ENCODE data around the gene APCDD1. TPM values are rescaled to one million over a fixed set of nuclear protein-coding genes. Genes with fewer than 3 reads are reported as not detected.

The APCDD1 gene
- total and polyA plus RNA-seq, 4 donors, result 0.51 to 2.8 (median 1.5) TPM

DNA sequence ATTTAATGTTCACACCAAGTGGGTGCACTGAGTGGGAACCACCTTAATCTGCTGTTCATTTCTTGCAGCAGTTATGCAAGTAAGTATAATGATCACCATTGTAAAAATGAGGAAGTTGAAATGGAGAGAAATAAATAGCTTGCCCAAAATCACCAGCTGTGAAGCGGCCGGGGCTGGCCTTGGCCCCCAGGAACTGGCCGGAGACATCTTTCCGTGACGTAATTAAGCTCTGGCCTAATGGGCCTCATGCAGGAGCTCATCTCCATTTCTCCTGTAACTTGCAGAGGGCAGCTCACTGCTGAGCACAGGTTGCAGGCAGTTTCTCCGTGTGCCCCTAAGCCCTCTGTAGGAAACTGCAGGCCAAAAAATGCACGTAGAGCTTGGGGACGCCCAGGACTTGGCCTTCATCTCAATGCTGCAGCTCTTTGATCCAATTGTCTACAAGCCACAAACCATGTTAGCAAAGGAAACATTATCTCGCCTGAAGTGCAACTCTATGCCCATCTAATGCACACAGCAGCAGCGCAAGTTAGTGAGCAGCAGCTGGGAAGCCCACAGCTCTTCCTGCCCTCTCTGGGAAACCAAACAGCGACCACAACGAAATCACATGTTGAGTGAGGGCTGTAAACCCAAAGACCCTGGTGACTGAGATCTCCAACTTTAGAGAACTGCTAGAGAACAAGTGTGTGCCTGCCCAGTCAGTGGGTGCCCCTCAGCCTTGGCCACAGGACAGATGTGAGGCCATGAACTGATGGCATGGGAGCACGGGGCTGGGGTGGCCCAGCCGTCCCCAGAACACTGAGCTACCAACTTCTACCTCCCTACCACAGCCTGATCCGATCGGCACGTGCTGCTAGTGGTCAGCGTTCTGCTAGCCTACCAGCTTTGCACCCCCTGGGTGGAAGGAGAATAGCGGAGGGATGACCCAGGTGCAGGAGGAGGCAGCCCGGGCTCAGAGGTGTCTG, 28.8 kb downstream of the APCDD1 start:
- no peak for DNase-seq (ENCODE audit: low spot score)
- Histone ChIP-seq H3K27me3 (ENCODE audit: control insufficient read depth in 4 of 4, insufficient read depth in 4 of 4, low read length in 3 of 4) (no peaks in the 10 kb centered on the region), H3K4me3 (ENCODE audit: low read depth in 1 of 3, low read length in 3 of 3) (no peak overlapping the region), H3K4me1 (ENCODE audit: control insufficient read depth in 4 of 4, insufficient read depth in 4 of 4, low read length in 3 of 4) (no peaks in the 10 kb centered on the region), H3K36me3 (ENCODE audit: control insufficient read depth in 4 of 4, insufficient read depth in 3 of 4, low read depth in 1 of 4, low read length in 3 of 4) (no peaks in the 10 kb centered on the region), H3K9me3 (ENCODE audit: control insufficient read depth in 4 of 4, low read length in 3 of 4) (no peaks in the 10 kb centered on the region), H3K27ac (ENCODE audit: low read depth in 1 of 2, low read length in 2 of 2) (no peak overlapping the region), H3K9ac (ENCODE audit: low read depth in 1 of 2, low read length in 2 of 2) (no peak overlapping the region)
- TF ChIP-seq GABPA (IDR thresholded peaks at IDR 0.05 in 1 of 2, conservative IDR thresholded peaks at IDR 0.05 in 1 of 2) (no peak), HNF4A (conservative IDR thresholded peaks at IDR 0.05) (no peak), RXRA (IDR thresholded peaks at IDR 0.05) (no peak), EGR1 (IDR thresholded peaks at IDR 0.05; ENCODE audit: low read depth in 2 of 2) (no peak)
- 76% methylated on average over 20 of the region's 20 CpGs for WGBS

DNA sequence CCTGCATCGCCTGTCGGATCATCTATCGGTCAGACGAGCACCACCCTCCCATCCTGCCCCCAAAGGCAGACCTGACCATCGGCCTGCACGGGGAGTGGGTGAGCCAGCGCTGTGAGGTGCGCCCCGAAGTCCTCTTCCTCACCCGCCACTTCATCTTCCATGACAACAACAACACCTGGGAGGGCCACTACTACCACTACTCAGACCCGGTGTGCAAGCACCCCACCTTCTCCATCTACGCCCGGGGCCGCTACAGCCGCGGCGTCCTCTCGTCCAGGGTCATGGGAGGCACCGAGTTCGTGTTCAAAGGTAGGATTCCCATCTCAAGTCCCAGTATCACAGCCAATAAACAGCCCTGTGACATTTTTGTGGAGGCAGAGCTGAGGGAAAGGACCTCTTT, 31.0 kb downstream of the APCDD1 start:
- WGBS, result 95% methylated on average over 20 of the region's 20 CpGs
- Histone ChIP-seq H3K27me3 (ENCODE audit: control insufficient read depth in 4 of 4, insufficient read depth in 4 of 4, low read length in 3 of 4) (no peaks in the 10 kb centered on the region), H3K4me3 (ENCODE audit: low read depth in 1 of 3, low read length in 3 of 3) (no peak overlapping the region), H3K9me3 (ENCODE audit: control insufficient read depth in 4 of 4, low read length in 3 of 4) (no peaks in the 10 kb centered on the region), H3K36me3 (ENCODE audit: control insufficient read depth in 4 of 4, insufficient read depth in 3 of 4, low read depth in 1 of 4, low read length in 3 of 4) (no peaks in the 10 kb centered on the region), H3K9ac (ENCODE audit: low read depth in 1 of 2, low read length in 2 of 2) (no peak overlapping the region), H3K27ac (ENCODE audit: low read depth in 1 of 2, low read length in 2 of 2) (no peak overlapping the region), H3K4me1 (ENCODE audit: control insufficient read depth in 4 of 4, insufficient read depth in 4 of 4, low read length in 3 of 4) (no peaks in the 10 kb centered on the region)
- TF ChIP-seq NR2F2 (IDR thresholded peaks at IDR 0.05) (no peak), FOXA1 (IDR thresholded peaks at IDR 0.05) (no peak), JUND (IDR thresholded peaks at IDR 0.05) (no peak), RXRA (IDR thresholded peaks at IDR 0.05) (no peak), HNF4A (conservative IDR thresholded peaks at IDR 0.05) (no peak), SP1 (IDR thresholded peaks at IDR 0.05) (no peak), GABPA (IDR thresholded peaks at IDR 0.05 in 1 of 2, conservative IDR thresholded peaks at IDR 0.05 in 1 of 2) (no peak), EGR1 (IDR thresholded peaks at IDR 0.05; ENCODE audit: low read depth in 2 of 2) (no peak), HNF4G (IDR thresholded peaks at IDR 0.05) (no peak), YY1 (IDR thresholded peaks at IDR 0.05) (no peak), FOXA2 (IDR thresholded peaks at IDR 0.05) (no peak), TAF1 (conservative IDR thresholded peaks at IDR 0.05) (no peak), RAD21 (IDR thresholded peaks at IDR 0.05) (no peak)
- TF ChIP-seq, protein P1, sequence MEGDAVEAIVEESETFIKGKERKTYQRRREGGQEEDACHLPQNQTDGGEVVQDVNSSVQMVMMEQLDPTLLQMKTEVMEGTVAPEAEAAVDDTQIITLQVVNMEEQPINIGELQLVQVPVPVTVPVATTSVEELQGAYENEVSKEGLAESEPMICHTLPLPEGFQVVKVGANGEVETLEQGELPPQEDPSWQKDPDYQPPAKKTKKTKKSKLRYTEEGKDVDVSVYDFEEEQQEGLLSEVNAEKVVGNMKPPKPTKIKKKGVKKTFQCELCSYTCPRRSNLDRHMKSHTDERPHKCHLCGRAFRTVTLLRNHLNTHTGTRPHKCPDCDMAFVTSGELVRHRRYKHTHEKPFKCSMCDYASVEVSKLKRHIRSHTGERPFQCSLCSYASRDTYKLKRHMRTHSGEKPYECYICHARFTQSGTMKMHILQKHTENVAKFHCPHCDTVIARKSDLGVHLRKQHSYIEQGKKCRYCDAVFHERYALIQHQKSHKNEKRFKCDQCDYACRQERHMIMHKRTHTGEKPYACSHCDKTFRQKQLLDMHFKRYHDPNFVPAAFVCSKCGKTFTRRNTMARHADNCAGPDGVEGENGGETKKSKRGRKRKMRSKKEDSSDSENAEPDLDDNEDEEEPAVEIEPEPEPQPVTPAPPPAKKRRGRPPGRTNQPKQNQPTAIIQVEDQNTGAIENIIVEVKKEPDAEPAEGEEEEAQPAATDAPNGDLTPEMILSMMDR (IDR thresholded peaks at IDR 0.05; ENCODE audit: low read depth, low read length, missing input control), result no peak
- TF ChIP-seq, protein P2, sequence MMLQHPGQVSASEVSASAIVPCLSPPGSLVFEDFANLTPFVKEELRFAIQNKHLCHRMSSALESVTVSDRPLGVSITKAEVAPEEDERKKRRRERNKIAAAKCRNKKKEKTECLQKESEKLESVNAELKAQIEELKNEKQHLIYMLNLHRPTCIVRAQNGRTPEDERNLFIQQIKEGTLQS (IDR thresholded peaks at IDR 0.05), result no peak
- TF ChIP-seq, protein P3, sequence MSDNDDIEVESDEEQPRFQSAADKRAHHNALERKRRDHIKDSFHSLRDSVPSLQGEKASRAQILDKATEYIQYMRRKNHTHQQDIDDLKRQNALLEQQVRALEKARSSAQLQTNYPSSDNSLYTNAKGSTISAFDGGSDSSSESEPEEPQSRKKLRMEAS (IDR thresholded peaks at IDR 0.05), result no peak
- TF ChIP-seq, protein P4, sequence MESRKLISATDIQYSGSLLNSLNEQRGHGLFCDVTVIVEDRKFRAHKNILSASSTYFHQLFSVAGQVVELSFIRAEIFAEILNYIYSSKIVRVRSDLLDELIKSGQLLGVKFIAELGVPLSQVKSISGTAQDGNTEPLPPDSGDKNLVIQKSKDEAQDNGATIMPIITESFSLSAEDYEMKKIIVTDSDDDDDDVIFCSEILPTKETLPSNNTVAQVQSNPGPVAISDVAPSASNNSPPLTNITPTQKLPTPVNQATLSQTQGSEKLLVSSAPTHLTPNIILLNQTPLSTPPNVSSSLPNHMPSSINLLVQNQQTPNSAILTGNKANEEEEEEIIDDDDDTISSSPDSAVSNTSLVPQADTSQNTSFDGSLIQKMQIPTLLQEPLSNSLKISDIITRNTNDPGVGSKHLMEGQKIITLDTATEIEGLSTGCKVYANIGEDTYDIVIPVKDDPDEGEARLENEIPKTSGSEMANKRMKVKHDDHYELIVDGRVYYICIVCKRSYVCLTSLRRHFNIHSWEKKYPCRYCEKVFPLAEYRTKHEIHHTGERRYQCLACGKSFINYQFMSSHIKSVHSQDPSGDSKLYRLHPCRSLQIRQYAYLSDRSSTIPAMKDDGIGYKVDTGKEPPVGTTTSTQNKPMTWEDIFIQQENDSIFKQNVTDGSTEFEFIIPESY (IDR thresholded peaks at IDR 0.05), result no peak
- TF ChIP-seq, protein P5, sequence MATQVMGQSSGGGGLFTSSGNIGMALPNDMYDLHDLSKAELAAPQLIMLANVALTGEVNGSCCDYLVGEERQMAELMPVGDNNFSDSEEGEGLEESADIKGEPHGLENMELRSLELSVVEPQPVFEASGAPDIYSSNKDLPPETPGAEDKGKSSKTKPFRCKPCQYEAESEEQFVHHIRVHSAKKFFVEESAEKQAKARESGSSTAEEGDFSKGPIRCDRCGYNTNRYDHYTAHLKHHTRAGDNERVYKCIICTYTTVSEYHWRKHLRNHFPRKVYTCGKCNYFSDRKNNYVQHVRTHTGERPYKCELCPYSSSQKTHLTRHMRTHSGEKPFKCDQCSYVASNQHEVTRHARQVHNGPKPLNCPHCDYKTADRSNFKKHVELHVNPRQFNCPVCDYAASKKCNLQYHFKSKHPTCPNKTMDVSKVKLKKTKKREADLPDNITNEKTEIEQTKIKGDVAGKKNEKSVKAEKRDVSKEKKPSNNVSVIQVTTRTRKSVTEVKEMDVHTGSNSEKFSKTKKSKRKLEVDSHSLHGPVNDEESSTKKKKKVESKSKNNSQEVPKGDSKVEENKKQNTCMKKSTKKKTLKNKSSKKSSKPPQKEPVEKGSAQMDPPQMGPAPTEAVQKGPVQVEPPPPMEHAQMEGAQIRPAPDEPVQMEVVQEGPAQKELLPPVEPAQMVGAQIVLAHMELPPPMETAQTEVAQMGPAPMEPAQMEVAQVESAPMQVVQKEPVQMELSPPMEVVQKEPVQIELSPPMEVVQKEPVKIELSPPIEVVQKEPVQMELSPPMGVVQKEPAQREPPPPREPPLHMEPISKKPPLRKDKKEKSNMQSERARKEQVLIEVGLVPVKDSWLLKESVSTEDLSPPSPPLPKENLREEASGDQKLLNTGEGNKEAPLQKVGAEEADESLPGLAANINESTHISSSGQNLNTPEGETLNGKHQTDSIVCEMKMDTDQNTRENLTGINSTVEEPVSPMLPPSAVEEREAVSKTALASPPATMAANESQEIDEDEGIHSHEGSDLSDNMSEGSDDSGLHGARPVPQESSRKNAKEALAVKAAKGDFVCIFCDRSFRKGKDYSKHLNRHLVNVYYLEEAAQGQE (IDR thresholded peaks at IDR 0.05), result no peak
- DNase-seq (ENCODE audit: low spot score), result no peak

Measured in liver (tissue), 9 donors.